SK-N-SH (cell line): ENCODE data around the gene CDH24. TPM values are rescaled to one million over a fixed set of nuclear protein-coding genes. Genes with fewer than 3 reads are reported as not detected.

Experiments
- CTCF ChIA-PET: fragments of 300-600, 350-600 bp; formaldehyde crosslinking; extraction: SDS; loops from one replicate; lab custom pipeline; 2021; lab: Yijun Ruan, JAX
- POLR2A ChIA-PET: fragments of 350-600 bp; sonication (Branson Sonifier 250); formaldehyde crosslinking; extraction: SDS; loops from one replicate; lab custom pipeline; 2020; ENCODE audit warnings: antibody characterized with exemption, inconsistent platforms; lab: Yijun Ruan, JAX
- DNase-seq: peaks from one replicate; pipeline ENCODE4 v3.0.0; 2012
- H2AFZ ChIP-seq: fragments of 200-600 bp; sonication (generic); 2 replicates; pipeline ENCODE4 v1.8.1; 2016; ENCODE audit warnings: antibody characterized with exemption, mild to moderate bottlenecking, low read depth
- H3F3A ChIP-seq: fragments of 200-600 bp; sonication (generic); replicated peaks from 2 replicates; pipeline ENCODE3; 2016; ENCODE audit warnings: antibody characterized with exemption, mild to moderate bottlenecking; ENCODE audit not compliant: insufficient read depth
- H3K27ac ChIP-seq, 2 experiments: fragments of 200-500 bp in 1 of 2; fragments of 200-600 bp in 1 of 2; sonication (Bioruptor generic) in 1 of 2; sonication (generic), shearing (Covaris generic) in 1 of 2; 2 replicates each; pipeline versions ENCODE4 v1.5.1 to v1.6.1; 2014 to 2016; ENCODE audit warnings: low read depth in 2 of 2, inconsistent platforms in 1 of 2, low read length in 1 of 2, mild to moderate bottlenecking in 1 of 2, mixed read lengths in 1 of 2
- H3K27me3 ChIP-seq: fragments of 200-600 bp; sonication (generic), shearing (Covaris generic); 2 replicates; pipeline ENCODE4 v1.6.1; 2016; ENCODE audit warnings: mixed run types; ENCODE audit not compliant: insufficient read depth
- H3K36me3 ChIP-seq, 2 experiments: fragments of 200-500 bp in 1 of 2; fragments of 200-600 bp in 1 of 2; sonication (Bioruptor generic) in 1 of 2; sonication (generic) in 1 of 2; replicated peaks in 1 of 2; 2 replicates each; pipeline versions ENCODE3 to v1.5.1; 2014 to 2016; ENCODE audit warnings: low read length in 1 of 2, mild to moderate bottlenecking in 1 of 2; ENCODE audit not compliant: insufficient read depth in 2 of 2, control insufficient read depth in 1 of 2
- H3K4me1 ChIP-seq, 2 experiments: fragments of 200-500 bp in 1 of 2; fragments of 200-600 bp in 1 of 2; sonication (Bioruptor generic) in 1 of 2; sonication (generic), shearing (Covaris generic) in 1 of 2; 2 replicates each; pipeline versions ENCODE4 v1.5.1 to v1.6.1; 2014 to 2016; ENCODE audit warnings: low read depth in 1 of 2, low read length in 1 of 2, mixed run types in 1 of 2; ENCODE audit not compliant: insufficient read depth in 2 of 2, control insufficient read depth in 1 of 2
- H3K4me2 ChIP-seq: fragments of 200-600 bp; sonication (generic), shearing (Covaris generic); 2 replicates; pipeline ENCODE4 v1.6.1; 2017; ENCODE audit warnings: mixed run types
- H3K4me3 ChIP-seq, 2 experiments: fragments of 200-500 bp in 1 of 2; fragments of 200-600 bp in 1 of 2; sonication (Bioruptor generic) in 1 of 2; sonication (generic), shearing (Covaris generic) in 1 of 2; 2 replicates each; pipeline versions ENCODE4 v1.5.1 to v1.8.1; 2014 to 2016; ENCODE audit warnings: low read depth in 2 of 2, inconsistent platforms in 1 of 2, low read length in 1 of 2, mild to moderate bottlenecking in 1 of 2, mixed read lengths in 1 of 2, moderate library complexity in 1 of 2
- H3K79me2 ChIP-seq: fragments of 200-600 bp; sonication (generic); 2 replicates; pipeline ENCODE4 v1.8.1; 2017; ENCODE audit warnings: mild to moderate bottlenecking; ENCODE audit not compliant: insufficient read depth
- H3K9ac ChIP-seq: fragments of 200-600 bp; sonication (generic); 2 replicates; pipeline ENCODE4 v1.6.1; 2017; ENCODE audit warnings: mixed run types
- H3K9me2 ChIP-seq: fragments of 200-600 bp; sonication (generic); 2 replicates; pipeline ENCODE4 v1.6.1; 2017; ENCODE audit warnings: mixed run types
- H3K9me3 ChIP-seq: fragments of 200-600 bp; sonication (generic); 2 replicates; pipeline ENCODE4 v1.6.1; 2017; ENCODE audit warnings: mixed run types, mild to moderate bottlenecking, moderate library complexity
- H4K20me1 ChIP-seq: fragments of 200-600 bp; sonication (generic); 2 replicates; pipeline ENCODE4 v1.6.1; 2017; ENCODE audit warnings: mild to moderate bottlenecking, mixed run types; ENCODE audit not compliant: insufficient read depth
- ELF1 ChIP-seq: IDR thresholded peaks from 2 replicates; pipeline ENCODE4 v1.4.0; 2012
- EZH2phosphoT487 ChIP-seq: fragments of 200-600 bp; sonication (generic); IDR thresholded peaks from 2 replicates; pipeline ENCODE4 v1.6.1; 2017; ENCODE audit warnings: low read depth, mixed run types, mild to moderate bottlenecking, antibody characterized with exemption, moderate library complexity, borderline replicate concordance
- FOXM1 ChIP-seq: IDR thresholded peaks from 2 replicates; pipeline ENCODE4 v1.4.0; 2012; ENCODE audit warnings: low read depth, mild to moderate bottlenecking
- GABPA ChIP-seq: IDR thresholded peaks from 2 replicates; pipeline ENCODE4 v1.4.0; 2012; ENCODE audit warnings: low read depth, mild to moderate bottlenecking
- NRF1 ChIP-seq: IDR thresholded peaks from 2 replicates; pipeline ENCODE4 v1.6.1; 2012; ENCODE audit warnings: low read depth, mild to moderate bottlenecking, low read length
- RAD21 ChIP-seq: IDR thresholded peaks from 2 replicates; pipeline ENCODE4 v1.6.1; 2012; ENCODE audit warnings: mild to moderate bottlenecking, low read length
- RFX5 ChIP-seq: IDR thresholded peaks from 2 replicates; pipeline ENCODE4 v1.6.1; 2012; ENCODE audit warnings: mild to moderate bottlenecking, improper control_type of control experiment, low read length
- SIN3A ChIP-seq: IDR thresholded peaks from 2 replicates; pipeline ENCODE4 v1.6.1; 2012; ENCODE audit warnings: low read depth, mild to moderate bottlenecking, low read length, moderate library complexity, borderline replicate concordance
- SMC3 ChIP-seq: IDR thresholded peaks from 2 replicates; pipeline ENCODE4 v1.6.1; 2012; ENCODE audit warnings: low read depth, low read length, improper control_type of control experiment
- TAF1 ChIP-seq: IDR thresholded peaks from 2 replicates; pipeline ENCODE4 v1.6.1; 2012; ENCODE audit warnings: low read depth, mild to moderate bottlenecking, low read length, moderate library complexity, borderline replicate concordance
- TCF12 ChIP-seq: IDR thresholded peaks from 2 replicates; pipeline ENCODE4 v1.4.0; 2012
- YY1 ChIP-seq: IDR thresholded peaks from 2 replicates; pipeline ENCODE4 v1.4.0; 2012; ENCODE audit warnings: low read depth, mild to moderate bottlenecking
- WGBS: methylation state at CpG from one replicate; pipeline ENCODE4 v1.1.6; 2017; ENCODE audit warnings: low lambda C conversion rate; 5-methylcytosine and 5-hydroxymethylcytosine counted together
- polyA plus RNA-seq, 3 experiments: library from polyadenylated mRNA; depleted of rRNA; stranded (reverse); fragments of >200 nt; gene quantifications; 2 replicates each; pipeline ENCODE4 v1.2.3, GENCODE V29; 2012
- TF ChIP-seq, protein P1 (sequence below): IDR thresholded peaks from 2 replicates; pipeline ENCODE4 v1.4.0; 2012; ENCODE audit warnings: low read depth, borderline replicate concordance
- TF ChIP-seq, protein P2 (sequence below): IDR thresholded peaks from 2 replicates; pipeline ENCODE4 v1.6.1; 2012; ENCODE audit warnings: mild to moderate bottlenecking, low read depth, low read length, moderate library complexity

Gene CDH24
- polyA plus RNA-seq, 1 of the 3 experiments (the other 2 are of a cell fraction), result 30.8 TPM

DNA sequence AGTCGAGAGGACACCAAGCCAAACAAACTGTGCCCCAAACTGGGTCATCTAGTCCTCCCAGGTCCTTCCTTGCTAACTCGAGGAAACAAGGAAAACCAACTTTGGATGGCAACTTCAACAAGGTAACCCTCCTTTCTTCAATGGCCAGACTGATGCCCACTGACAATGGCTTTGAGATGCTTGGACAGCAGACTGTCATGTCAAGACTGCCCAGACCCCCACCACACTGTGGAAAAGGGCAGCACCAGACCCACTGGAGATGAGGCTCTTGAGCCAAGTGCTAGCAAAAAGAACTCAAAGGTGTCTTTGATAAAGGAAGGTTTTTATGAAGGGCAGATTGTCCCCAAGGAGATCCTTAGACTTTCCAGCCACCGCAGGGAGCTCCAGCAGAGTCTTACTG, 9.0 kb upstream of the CDH24 start:
- no peak for DNase-seq
- H3K4me2 ChIP-seq, result no peak overlapping the region
- H3K4me1 ChIP-seq, result peaks cover 21 to 27% of the 10 kb centered on the region in 2 experiments
- 97% methylated on average over 3 of the region's 3 CpGs for WGBS
- H3K36me3 ChIP-seq, result peaks cover 58 to 62% of the 10 kb centered on the region in 2 experiments
- H4K20me1 ChIP-seq, result peaks cover 39% of the 10 kb centered on the region
- no peaks in the 10 kb centered on the region for H3K9me3 ChIP-seq
- H3K27me3 ChIP-seq, result no peaks in the 10 kb centered on the region
- no peaks in the 10 kb centered on the region for H3K9me2 ChIP-seq
- TF ChIP-seq NRF1, result no peak
- TF ChIP-seq GABPA, result no peak
- H3K9ac ChIP-seq, result no peak overlapping the region
- H3K27ac ChIP-seq, result no peak overlapping the region; a peak in 1 of 4 replicates
- no peak overlapping the region for H3K4me3 ChIP-seq
- ChIA-PET CTCF (interaction anchor here (1.7 to 33.1 kb wide), 3 partner anchors 8 to 78 kb away, joined by 7 to 1566 read pairs (median 152); partner anchors contain the start of genes AJUBA and CDH24), POLR2A (no interaction called here)
- peaks cover 69% of the 10 kb centered on the region for H3K79me2 ChIP-seq
- H3F3A ChIP-seq, result peaks cover 31% of the 10 kb centered on the region
- H2AFZ ChIP-seq, result no peak overlapping the region

DNA sequence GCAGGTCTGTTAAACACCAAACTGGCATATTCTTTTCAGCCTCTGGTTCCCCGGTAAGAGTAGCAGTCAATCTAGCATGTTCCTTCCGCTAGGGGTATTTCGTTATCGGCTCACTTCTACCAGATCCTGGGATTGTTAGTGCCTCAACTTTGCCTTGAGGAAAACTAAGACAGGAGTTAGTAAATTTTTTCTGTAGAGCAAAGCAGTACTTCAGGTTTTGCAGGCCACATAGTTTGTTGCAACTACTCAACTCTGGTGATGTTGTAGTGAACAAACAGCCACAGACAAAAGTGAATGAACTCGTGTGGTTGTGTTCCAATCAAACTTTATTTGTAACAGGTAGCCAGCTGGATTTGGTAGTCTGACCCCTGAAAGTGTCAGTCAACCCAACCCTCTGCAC, 6.3 kb upstream of the CDH24 start:
- CTCF ChIA-PET, result interaction anchor here (1.1 to 33.1 kb wide), 3 partner anchors 13 to 76 kb away, joined by 3 to 1566 read pairs (median 41); partner anchors contain the start of gene AJUBA
- Histone ChIP-seq H3K27ac (no peak overlapping the region; a peak in 1 of 4 replicates), H3K9me3 (no peaks in the 10 kb centered on the region), H3K27me3 (no peaks in the 10 kb centered on the region), H3K9me2 (no peaks in the 10 kb centered on the region), H3K36me3 (peaks cover 76 to 79% of the 10 kb centered on the region in 2 experiments), H3K4me2 (no peak overlapping the region), H3K4me3 (no peak overlapping the region), H2AFZ (no peak overlapping the region), H3K79me2 (peaks cover 50% of the 10 kb centered on the region), H3K9ac (no peak overlapping the region), H3F3A (peaks cover 42% of the 10 kb centered on the region), H4K20me1 (peaks cover 30% of the 10 kb centered on the region), H3K4me1 (peaks cover 10 to 19% of the 10 kb centered on the region in 2 experiments)
- TF ChIP-seq RFX5 (no peak), EZH2phosphoT487 (no peak), YY1 (no peak), GABPA (no peak)
- POLR2A ChIA-PET, result no interaction called here
- no peak for DNase-seq
- WGBS, result 89% methylated on average over 5 of the region's 5 CpGs

DNA sequence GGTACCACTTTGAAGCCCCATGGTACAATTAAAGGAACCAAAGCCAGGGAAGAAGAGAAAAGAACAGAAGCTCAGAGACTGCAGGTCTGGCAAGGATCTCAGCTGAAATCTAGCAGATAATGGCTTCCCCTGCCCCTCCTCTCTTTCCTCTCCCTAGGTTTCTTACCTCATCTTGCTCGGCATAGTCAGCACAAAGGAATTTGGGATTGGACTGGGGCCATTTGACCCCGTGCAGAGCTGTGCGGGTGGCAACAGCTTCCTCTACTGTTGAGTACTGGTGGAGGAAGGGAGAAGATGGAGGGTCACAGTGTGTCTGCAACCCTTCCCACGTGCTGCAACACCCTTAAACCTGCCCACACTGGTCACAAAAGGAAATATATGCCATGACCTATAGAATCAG, 4.7 kb upstream of the CDH24 start:
- 25% methylated on average over 4 of the region's 4 CpGs for WGBS
- Histone ChIP-seq H2AFZ (no peak overlapping the region), H3K4me3 (no peak overlapping the region), H3K4me1 (peaks cover 4 to 13% of the 10 kb centered on the region in 2 experiments; a peak in 3 of 4 replicates), H3K9me2 (no peaks in the 10 kb centered on the region), H3K27ac (peak overlapping the region in 1 of 2 experiments; percentile 70; a peak in 2 of 4 replicates), H3F3A (peaks cover 49% of the 10 kb centered on the region), H3K36me3 (peaks cover 61 to 65% of the 10 kb centered on the region in 2 experiments), H3K79me2 (peaks cover 37% of the 10 kb centered on the region), H3K27me3 (no peaks in the 10 kb centered on the region), H3K9me3 (no peaks in the 10 kb centered on the region), H4K20me1 (peaks cover 18% of the 10 kb centered on the region), H3K9ac (no peak overlapping the region; the same call in 1 of the 2 replicates), H3K4me2 (peak overlapping the region; percentile 46; the same call in 1 of the 2 replicates)
- CTCF ChIA-PET, result interaction anchor here (0.9 to 33.1 kb wide), 6 partner anchors 7 to 132 kb away, joined by 3 to 1566 read pairs (median 23); partner anchors contain the start of gene AJUBA
- POLR2A ChIA-PET, result interaction anchor here (1.7 kb wide), 1 partner anchor 9 kb away, joined by 3 read pairs; no protein-coding TSS in a partner anchor
- DNase-seq, result no peak
- TF ChIP-seq GABPA, result no peak
- no peak for TF ChIP-seq RAD21
- TF ChIP-seq SMC3, result no peak
- TF ChIP-seq FOXM1, result no peak
- TF ChIP-seq, protein P1, sequence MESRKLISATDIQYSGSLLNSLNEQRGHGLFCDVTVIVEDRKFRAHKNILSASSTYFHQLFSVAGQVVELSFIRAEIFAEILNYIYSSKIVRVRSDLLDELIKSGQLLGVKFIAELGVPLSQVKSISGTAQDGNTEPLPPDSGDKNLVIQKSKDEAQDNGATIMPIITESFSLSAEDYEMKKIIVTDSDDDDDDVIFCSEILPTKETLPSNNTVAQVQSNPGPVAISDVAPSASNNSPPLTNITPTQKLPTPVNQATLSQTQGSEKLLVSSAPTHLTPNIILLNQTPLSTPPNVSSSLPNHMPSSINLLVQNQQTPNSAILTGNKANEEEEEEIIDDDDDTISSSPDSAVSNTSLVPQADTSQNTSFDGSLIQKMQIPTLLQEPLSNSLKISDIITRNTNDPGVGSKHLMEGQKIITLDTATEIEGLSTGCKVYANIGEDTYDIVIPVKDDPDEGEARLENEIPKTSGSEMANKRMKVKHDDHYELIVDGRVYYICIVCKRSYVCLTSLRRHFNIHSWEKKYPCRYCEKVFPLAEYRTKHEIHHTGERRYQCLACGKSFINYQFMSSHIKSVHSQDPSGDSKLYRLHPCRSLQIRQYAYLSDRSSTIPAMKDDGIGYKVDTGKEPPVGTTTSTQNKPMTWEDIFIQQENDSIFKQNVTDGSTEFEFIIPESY, result no peak
- no peak for TF ChIP-seq TAF1
- TF ChIP-seq ELF1, result 0 out of 2 replicates have a peak, but pooled peaks have one; percentile 12
- TF ChIP-seq TCF12, result peak; percentile 74
- TF ChIP-seq, protein P2, sequence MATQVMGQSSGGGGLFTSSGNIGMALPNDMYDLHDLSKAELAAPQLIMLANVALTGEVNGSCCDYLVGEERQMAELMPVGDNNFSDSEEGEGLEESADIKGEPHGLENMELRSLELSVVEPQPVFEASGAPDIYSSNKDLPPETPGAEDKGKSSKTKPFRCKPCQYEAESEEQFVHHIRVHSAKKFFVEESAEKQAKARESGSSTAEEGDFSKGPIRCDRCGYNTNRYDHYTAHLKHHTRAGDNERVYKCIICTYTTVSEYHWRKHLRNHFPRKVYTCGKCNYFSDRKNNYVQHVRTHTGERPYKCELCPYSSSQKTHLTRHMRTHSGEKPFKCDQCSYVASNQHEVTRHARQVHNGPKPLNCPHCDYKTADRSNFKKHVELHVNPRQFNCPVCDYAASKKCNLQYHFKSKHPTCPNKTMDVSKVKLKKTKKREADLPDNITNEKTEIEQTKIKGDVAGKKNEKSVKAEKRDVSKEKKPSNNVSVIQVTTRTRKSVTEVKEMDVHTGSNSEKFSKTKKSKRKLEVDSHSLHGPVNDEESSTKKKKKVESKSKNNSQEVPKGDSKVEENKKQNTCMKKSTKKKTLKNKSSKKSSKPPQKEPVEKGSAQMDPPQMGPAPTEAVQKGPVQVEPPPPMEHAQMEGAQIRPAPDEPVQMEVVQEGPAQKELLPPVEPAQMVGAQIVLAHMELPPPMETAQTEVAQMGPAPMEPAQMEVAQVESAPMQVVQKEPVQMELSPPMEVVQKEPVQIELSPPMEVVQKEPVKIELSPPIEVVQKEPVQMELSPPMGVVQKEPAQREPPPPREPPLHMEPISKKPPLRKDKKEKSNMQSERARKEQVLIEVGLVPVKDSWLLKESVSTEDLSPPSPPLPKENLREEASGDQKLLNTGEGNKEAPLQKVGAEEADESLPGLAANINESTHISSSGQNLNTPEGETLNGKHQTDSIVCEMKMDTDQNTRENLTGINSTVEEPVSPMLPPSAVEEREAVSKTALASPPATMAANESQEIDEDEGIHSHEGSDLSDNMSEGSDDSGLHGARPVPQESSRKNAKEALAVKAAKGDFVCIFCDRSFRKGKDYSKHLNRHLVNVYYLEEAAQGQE, result no peak; the same call in 1 of the 2 replicates
- TF ChIP-seq SIN3A, result peak; percentile 55; the same call in 1 of the 2 replicates
- peak; percentile 75; the same call in 1 of the 2 replicates for TF ChIP-seq YY1
